Thyroid gland (tissue), 4 donors: ENCODE results near the gene NOTCH3. TPM values are rescaled to one million over a fixed set of nuclear protein-coding genes. Genes with fewer than 3 reads are reported as not detected.

Experiments used
- DNase-seq, 2 donors: peaks; one replicate each; pipeline ENCODE4 v3.0.0-alpha.2; 2019
- H3K27ac ChIP-seq, 3 donors: fragments of 200-600 bp; sonication (generic); 1 replicate in 2 of 3; 2 replicates in 1 of 3; pipeline ENCODE4 v1.5.1; 2016 to 2019; ENCODE audit warnings: mild to moderate bottlenecking in 1 of 3, moderate library complexity in 1 of 3
- H3K27me3 ChIP-seq: fragments of 200-600 bp; sonication (generic); one replicate; pipeline ENCODE4 v1.5.1; 2019
- H3K36me3 ChIP-seq, 2 donors: fragments of 200-600 bp; sonication (generic); one replicate each; pipeline ENCODE4 v1.5.1; 2016 to 2019
- H3K4me1 ChIP-seq, 2 donors: fragments of 200-600 bp; sonication (generic); one replicate each; pipeline ENCODE4 v1.5.1; 2017 to 2019
- H3K4me3 ChIP-seq, 3 donors: fragments of 200-600 bp; sonication (generic); replicated peaks in 1 of 3; 1 replicate in 2 of 3; 2 replicates in 1 of 3; pipeline ENCODE4 v1.5.1; 2016; ENCODE audit warnings: mild to moderate bottlenecking in 1 of 3
- H3K9me3 ChIP-seq: fragments of 200-600 bp; sonication (generic); one replicate; pipeline ENCODE4 v1.5.1; 2017
- CTCF ChIP-seq, 6 experiments: fragments of 200-600 bp in 3 of 6; fragments of 450-650 bp in 3 of 6; sonication (generic) in 3 of 6; IDR thresholded peaks; one replicate each; pipeline ENCODE4 v1.5.1; 2016 to 2019; ENCODE audit warnings: antibody characterized with exemption in 6 of 6, mild to moderate bottlenecking in 2 of 6, inconsistent platforms in 1 of 6, moderate library complexity in 1 of 6
- POLR2A ChIP-seq, 2 donors: fragments of 450-650 bp; IDR thresholded peaks; one replicate each; pipeline ENCODE4 v1.6.1; 2017; ENCODE audit warnings: antibody characterized with exemption in 2 of 2, mild to moderate bottlenecking in 2 of 2, moderate library complexity in 1 of 2
- WGBS, 2 donors: methylation state at CpG; one replicate each; pipeline ENCODE4 v1.1.5; 2017; 5-methylcytosine and 5-hydroxymethylcytosine counted together
- intact Hi-C: fragments of 100-400 bp; cut with DNase I; formaldehyde crosslinking; loops from one replicate; pipeline ENCODE4 v1.15.1; 2023
- total RNA-seq, 4 donors: library from RNA; depleted of rRNA; stranded (reverse); fragments of >200 nt; gene quantifications; one replicate each; pipeline ENCODE4 v1.2.3, GENCODE V29; 2016

The NOTCH3 gene
- total RNA-seq, 4 donors from 2014 or later, result 10.9 to 53.9 (median 20.0) TPM

DNA sequence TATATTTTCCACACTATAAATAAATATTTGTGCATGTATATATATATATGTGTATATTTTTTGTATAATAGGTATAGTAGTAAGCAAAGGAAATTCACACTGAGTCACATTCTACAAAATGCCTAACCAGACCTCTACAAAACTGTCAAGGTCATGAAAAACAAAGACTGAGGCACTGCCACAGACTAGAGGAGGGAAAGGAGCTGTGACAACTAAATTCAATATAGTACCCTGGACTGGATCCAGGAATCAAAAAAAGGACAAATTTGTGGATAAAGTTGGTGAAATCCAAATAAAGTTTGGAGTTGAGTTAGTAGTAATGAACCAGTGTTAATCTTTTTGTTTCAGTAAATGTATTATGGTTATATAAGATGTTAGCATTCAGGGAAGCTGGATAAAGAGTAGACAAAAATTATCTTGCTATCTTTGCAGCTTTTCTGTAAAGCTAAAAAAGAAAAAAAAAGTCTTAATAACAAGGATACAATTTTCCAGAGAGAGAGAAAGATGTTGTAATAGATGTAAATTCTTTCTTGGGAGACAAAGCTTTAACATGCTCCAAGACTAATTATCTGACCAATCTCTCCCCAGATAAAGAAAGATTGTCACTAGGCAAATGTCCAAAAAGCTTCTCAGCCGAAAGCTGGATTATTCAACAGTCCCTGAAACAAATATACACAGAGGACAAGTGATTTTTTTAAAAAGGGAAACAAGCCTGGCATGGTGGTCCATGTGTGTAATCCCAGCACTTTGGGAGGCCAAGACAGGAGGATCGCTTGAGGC lies 74.5 kb downstream of the NOTCH3 start:
- Histone ChIP-seq H3K27ac (peak overlapping the region in 2 of 3 donors; percentile 68 to 95), H3K4me1 (peaks cover 17 to 18% of the 10 kb centered on the region in 2 donors), H3K4me3 (peak overlapping the region in 2 of 3 donors; percentile 35 to 77), H3K36me3 (peaks cover 0 to 7% of the 10 kb centered on the region in 2 donors), H3K27me3 (no peaks in the 10 kb centered on the region), H3K9me3 (no peaks in the 10 kb centered on the region)
- intact Hi-C loops, result no loop called here
- TF ChIP-seq CTCF (IDR thresholded peaks at IDR 0.05) (no peak), POLR2A (IDR thresholded peaks at IDR 0.05) (no peak)
- WGBS, 2 donors, result 56 to 65% methylated on average over 2 of the region's 2 CpGs
- no peak for DNase-seq

DNA sequence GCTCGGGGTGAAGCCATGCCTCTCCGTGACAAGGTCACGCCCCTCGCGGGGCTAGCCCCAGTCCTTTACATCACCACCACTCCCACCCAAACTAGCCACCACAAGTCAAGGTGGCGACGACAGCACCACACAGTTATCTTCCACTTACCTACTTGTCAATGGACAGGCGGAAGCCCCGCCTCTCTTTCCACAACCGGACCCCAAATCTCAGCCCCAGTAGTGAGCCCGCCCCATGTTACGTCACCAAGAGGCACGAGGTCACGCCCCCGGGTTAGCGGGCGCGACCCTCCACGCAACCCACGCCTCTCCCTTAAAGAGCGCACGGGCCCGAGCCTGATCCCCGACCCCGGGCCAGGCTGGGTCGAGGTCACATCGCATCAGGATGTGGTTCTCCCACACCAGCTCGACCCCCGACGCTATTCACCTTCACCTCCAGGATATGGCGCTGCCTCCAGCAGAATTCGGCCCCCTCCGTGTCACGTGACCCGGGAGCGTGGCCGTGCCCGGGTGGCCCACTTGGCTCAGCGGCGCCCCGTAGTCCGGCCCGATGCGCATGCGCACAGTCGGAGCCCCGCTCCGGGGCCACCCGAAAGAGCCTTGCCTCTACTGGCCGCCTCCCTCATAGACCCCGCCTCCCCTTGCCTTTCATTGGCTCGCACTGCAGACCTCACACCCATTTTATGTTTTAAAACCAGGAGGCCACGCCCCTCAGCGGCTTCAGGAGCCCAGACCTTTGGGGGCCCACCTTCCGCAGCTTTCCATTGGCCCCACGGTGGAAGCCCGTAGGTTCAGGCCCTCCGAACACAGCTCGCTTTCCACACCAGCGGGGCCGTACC lies 75.3 kb downstream of the NOTCH3 start:
- intact Hi-C loops, result no loop called here
- peak in 1 of 2 donors; percentile 61 for TF ChIP-seq POLR2A (IDR thresholded peaks at IDR 0.05)
- peak in 2 of 6 experiments; percentile 6 to 38 for TF ChIP-seq CTCF (IDR thresholded peaks at IDR 0.05)

GRCh38 chr19:15124572-15125231 lies 76.1 kb downstream of the NOTCH3 start:
- no peaks in the 10 kb centered on the region for H3K27me3 ChIP-seq
- DNase-seq, result peak; percentile 12 to 27
- peak overlapping the region; percentile 17 to 77 (median 58) for H3K4me3 ChIP-seq
- no peak for TF ChIP-seq POLR2A (IDR thresholded peaks at IDR 0.05)
- no peak for TF ChIP-seq CTCF (IDR thresholded peaks at IDR 0.05)
- peak overlapping the region; percentile 84 to 95 (median 87) for H3K27ac ChIP-seq
- H3K9me3 ChIP-seq, result no peaks in the 10 kb centered on the region
- H3K4me1 ChIP-seq, result peaks cover 17 to 18% of the 10 kb centered on the region in 2 donors
- H3K36me3 ChIP-seq, result peaks cover 9 to 16% of the 10 kb centered on the region in 2 donors
- 1 to 5% methylated on average over 13 to 25 of the region's 33 CpGs for WGBS, 2 donors
- intact Hi-C loops, result no loop called here

More for the DNA sequence above, 75.3 kb downstream of the NOTCH3 start:
- peak; percentile 99 for DNase-seq
- no peaks in the 10 kb centered on the region for H3K27me3 ChIP-seq
- H3K36me3 ChIP-seq, result peaks cover 6 to 8% of the 10 kb centered on the region in 2 donors
- H3K27ac ChIP-seq, result peak overlapping the region; percentile 84 to 95 (median 87)
- peak overlapping the region; percentile 35 to 77 (median 58) for H3K4me3 ChIP-seq
- WGBS, 2 donors, result 0% methylated on average over 31 to 34 of the region's 61 CpGs
- peaks cover 17 to 18% of the 10 kb centered on the region in 2 donors for H3K4me1 ChIP-seq
- no peaks in the 10 kb centered on the region for H3K9me3 ChIP-seq

- no peaks in the 10 kb centered on the region for H3K27me3 ChIP-seq
- DNase-seq, result peak; percentile 82 to 83
- peak overlapping the region in 2 of 3 donors; percentile 84 to 95 for H3K27ac ChIP-seq
- H3K9me3 ChIP-seq, result no peaks in the 10 kb centered on the region
- intact Hi-C loops, result no loop called here
- WGBS, 2 donors, result 11 to 18% methylated on average over 3 to 4 of the region's 5 CpGs
- TF ChIP-seq POLR2A (IDR thresholded peaks at IDR 0.05), result no peak
- no peak for TF ChIP-seq CTCF (IDR thresholded peaks at IDR 0.05)
- peaks cover 17 to 18% of the 10 kb centered on the region in 2 donors for H3K4me1 ChIP-seq
- peaks cover 17 to 22% of the 10 kb centered on the region in 2 donors for H3K36me3 ChIP-seq
- no peak overlapping the region for H3K4me3 ChIP-seq
These were observed 76.9 kb downstream of the NOTCH3 start for GRCh38 chr19:15123900-15124299.
